GM19328 (cell line): ENCODE results near the gene ANXA3.
"Not testable (repeated sequence)": the region's sequence is repeated elsewhere in the genome, so short reads cannot be mapped to it uniquely, and the experiment has no call there.

ENCODE experiments used
- ATAC-seq: cut with Tn5 transposase; IDR thresholded peaks from one replicate; pipeline ENCODE4 v1.9.1; 2021; ENCODE audit warnings: mild to moderate bottlenecking, moderate library complexity; ENCODE audit not compliant: unreplicated experiment

ANXA3 gene

GRCh38 chr4:78543424-78544125, 8.0 kb upstream of the ANXA3 start:
- ATAC-seq = no peak

DNA sequence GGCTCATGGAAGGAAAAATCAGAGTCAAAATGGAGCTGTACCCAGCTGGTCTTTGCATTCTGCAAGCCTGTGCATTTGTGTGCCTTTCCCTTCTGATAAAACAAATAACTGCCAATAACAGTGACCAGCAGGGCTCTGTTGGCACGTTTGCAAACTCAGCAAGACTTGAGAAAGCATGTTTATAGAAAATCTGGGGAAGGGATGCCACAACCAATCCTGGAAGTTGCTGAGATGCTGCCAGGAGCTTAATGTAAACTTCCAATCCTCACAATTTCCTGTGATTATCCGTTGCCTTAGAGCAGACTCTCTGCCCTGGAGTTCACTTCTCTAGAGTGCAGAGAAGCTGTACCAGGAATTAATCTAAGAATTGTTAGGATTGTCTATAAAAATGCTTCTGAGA, 6.9 kb upstream of the ANXA3 start:
- no peak for ATAC-seq

GRCh38 chr4:78545275-78546246, 6.0 kb upstream of the ANXA3 start:
- ATAC-seq = no peak

GRCh38 chr4:78547899-78548298, 3.7 kb upstream of the ANXA3 start:
- ATAC-seq = not testable (repeated sequence)

GRCh38 chr4:78548889-78549288, 2.7 kb upstream of the ANXA3 start:
- ATAC-seq = not testable (repeated sequence)

- no peak for ATAC-seq
Observed at GRCh38 chr4:78552389-78553042, 946 bp downstream of the ANXA3 start.

GRCh38 chr4:78553043-78553396, 1.4 kb downstream of the ANXA3 start:
- no peak for ATAC-seq

- ATAC-seq = no peak
Observed at GRCh38 chr4:78553529-78554060, 2.0 kb downstream of the ANXA3 start.

DNA sequence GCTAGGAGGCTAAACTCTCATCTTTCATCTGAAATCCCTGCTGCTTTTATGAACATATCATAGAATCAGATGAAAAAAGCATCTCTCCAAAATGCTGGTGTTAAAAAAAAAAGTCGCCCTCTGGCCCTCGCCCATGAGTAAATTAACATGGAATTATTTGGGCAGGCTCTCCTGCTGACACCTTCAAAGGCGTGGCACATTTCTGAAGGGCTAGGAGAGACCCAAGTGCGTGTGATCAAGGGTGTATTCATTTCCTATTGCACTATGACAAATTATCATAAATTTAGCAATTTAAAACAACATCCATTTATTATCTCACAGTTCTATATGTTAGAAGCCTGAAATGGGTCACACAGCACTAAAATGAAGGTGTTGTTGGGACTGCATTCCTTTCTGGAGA, 5.1 kb downstream of the ANXA3 start:
- ATAC-seq = no peak

DNA sequence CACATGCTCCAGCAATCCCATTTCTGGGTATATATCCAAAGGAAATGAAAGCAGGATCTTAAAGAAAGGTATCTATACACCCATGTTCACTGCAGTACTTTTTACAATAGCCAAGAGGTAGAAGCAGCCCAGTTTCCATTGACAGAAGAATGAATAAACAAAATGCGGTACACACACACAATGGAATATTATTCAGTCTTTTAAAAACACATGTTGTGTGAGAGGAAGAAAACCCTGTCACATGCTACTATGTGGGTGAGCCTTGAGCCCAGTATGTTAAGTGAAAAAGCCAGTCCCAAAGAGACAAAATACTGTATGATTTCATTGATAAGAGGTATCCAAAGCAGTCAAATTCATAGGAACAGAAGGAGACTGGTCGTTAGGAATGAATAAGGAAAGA, 6.3 kb downstream of the ANXA3 start:
- no peak for ATAC-seq

GRCh38 chr4:78558410-78558809, 6.8 kb downstream of the ANXA3 start:
- no peak for ATAC-seq

GRCh38 chr4:78560296-78560963, 8.9 kb downstream of the ANXA3 start:
- no peak for ATAC-seq

GRCh38 chr4:78561677-78562076, 10.1 kb downstream of the ANXA3 start:
- no peak for ATAC-seq

GRCh38 chr4:78562687-78563086, 11.1 kb downstream of the ANXA3 start:
- no peak for ATAC-seq

DNA sequence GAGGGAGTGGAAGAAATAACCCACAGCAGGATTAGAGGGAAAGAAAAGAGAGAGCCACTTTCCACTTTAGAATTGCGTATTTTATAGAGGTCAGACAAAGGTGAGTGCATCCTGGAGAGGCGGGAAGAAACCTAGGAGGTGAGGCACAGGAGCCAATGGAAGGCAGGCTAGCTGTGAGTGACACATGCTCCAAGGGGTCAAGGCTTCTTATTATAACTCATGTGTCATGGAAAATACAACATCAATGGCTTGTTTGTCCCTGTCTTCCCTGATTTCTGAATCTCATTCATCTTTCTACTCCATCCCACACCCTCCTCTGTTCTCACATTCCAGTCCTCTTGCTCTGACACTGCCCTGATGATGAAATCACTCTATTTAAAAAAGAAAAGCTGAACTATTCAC, 14.4 kb downstream of the ANXA3 start:
- ATAC-seq = no peak

DNA sequence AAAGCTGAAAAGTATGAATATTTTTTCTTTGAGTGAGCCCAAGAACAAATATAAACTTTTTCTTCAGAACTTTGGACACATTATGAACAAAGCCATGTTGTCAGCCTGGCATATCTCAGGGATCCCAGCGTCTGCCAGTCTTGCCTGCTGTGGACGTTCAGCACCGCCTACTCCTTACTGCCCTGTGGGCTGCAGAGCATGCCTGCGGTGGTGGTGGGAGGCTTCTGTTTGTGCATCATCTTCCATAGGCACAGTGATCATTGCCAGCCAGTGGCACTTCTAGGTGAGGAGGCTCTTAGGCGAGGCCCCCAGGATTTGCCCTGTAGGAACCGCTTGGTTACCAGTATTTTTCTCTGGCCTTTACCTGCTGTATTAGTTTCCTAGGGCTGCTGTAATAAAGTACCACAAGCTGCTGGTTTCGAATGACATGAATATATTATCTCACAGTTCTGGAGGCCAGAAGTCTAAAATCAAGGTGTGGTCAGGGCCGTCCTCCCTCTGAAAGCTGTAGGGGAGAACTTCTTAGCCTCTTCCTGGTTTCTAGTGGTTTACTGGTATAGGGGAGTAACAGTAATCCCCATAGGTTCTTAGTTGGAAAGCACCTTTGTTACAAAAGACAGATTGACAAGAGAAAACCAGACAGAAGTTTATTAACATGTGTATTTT, 15.4 kb downstream of the ANXA3 start:
- ATAC-seq = peak; percentile 58

DNA sequence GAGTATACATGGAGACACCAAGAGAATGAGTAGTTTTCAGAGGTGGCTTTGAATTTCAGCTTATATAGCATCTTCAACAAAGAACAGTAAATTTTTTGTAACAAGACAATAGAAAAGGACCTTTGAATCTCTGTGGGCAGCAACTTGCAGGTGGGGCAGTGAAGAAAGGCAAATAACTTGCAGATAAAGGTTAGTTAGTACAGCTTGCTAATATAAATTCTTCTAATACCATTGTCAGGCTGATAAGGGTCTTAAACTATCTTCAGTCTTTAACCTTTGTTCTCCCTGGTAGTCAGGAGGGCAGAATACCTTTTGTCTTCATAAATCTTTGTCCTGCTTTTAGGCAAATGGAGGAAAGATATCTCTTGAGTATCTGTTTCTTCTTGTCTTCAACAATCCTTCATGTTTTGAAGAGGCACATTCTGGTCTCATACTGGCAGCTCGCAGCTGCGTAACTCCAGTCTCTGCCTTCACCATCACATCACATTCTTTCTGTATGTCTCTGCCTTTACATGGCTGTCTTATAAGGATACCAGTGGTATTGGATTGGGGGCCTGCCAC, 16.0 kb downstream of the ANXA3 start:
- no peak for ATAC-seq

DNA sequence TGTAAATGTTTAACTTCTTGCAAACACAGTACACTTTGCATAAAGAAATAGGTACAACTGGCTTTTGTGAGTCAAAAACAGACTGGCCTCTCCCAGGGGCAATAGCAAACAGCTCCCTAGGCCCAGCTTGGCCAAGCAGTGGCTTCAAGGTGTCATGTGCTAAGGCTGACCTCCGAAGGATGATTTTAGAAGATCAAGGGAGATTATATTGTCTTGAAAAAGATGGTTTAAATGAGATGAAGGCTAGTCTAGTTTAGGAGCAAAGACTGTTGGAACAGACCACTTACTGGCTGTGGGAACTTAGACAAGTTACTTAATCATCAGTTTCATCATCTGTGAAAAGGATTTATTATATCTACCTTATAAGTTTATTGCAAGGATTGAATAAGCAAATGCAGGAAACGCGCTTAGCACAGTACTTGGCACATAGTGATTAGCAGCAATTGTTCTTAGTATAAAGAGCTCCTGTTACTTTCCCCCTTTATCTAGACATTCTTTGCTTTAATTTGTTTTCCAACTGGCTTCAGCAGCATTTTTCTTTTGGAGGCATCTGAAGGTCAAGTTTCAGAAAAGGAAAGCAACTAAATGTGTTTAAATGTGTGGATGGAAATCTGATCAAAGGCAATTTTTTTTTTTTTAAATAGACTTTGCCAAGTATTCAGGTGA, 17.2 kb downstream of the ANXA3 start:
- ATAC-seq = no peak

- ATAC-seq = no peak
Observed at GRCh38 chr4:78569306-78569821, 17.8 kb downstream of the ANXA3 start.
